ENCODE data around the gene ACSF3.
A peak's percentile ranks its signal among the peaks of the same experiment; 100 is the strongest.

ACSF3 gene

DNA sequence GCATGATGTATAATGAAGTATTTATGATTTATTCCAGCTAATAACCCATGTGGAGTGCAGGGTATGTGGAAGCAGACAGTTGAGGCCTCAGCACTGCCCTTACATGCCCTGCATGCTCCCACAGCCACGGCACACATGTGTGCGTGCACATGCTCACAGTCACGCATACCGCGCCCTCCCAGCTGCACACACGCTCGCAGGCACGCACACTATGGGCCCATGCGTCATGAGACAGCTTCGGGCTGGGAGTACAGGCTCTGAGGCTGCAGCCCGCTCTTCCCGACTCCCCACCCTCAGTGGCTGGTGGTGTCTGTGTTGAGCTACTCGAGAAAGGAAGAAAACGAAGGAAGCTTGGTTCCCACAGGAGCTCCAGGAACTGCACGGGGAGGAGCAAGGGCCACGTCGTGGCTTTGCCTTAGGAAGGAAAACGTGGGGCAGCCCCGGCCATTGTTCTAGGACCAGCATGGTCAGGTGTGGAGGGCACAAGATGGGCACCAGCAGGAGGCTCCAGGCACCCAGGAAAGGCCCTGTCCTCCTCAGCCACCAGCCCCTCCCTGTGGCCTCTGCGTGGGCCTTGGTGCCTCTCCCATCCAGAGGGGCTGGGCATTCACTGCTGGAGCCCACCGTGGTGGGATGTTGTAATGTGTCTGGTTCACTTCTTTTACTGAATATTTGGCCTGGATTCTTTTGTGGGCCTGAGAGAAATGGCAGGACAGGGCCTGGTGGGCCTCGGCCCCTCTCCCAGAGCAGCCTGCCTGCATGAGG is 50.4 kb downstream of the ACSF3 start:
- DNase-seq = no peak

GRCh38 chr16:89144681-89145080 is 51.0 kb downstream of the ACSF3 start:
- DNase-seq = no peak

- DNase-seq = no peak
Measured at GRCh38 chr16:89145406-89146161, 51.9 kb downstream of the ACSF3 start.

- DNase-seq = no peak
Measured at GRCh38 chr16:89146211-89147005, 52.8 kb downstream of the ACSF3 start.

GRCh38 chr16:89147085-89147817 is 53.6 kb downstream of the ACSF3 start:
- no peak for DNase-seq

DNA sequence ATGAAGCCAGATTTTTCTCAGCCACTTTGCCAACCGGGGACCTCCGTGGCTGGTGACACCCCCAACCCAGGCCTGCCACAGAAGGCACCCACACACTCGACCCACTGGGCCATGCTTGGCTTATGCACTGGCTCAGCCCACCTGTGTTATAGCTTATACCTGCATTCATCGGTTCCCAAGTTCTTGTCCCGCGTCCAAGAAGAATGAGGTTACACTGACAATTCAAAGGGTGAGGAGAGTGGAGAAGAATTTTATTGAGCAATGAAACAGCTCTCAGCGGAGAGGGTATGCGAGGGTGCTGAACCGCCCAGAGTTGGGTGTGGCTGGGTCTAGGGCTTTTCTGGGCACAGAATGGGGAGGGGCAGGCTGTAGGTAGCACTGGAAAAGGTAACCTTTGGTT is 55.7 kb downstream of the ACSF3 start:
- no peak for DNase-seq

DNA sequence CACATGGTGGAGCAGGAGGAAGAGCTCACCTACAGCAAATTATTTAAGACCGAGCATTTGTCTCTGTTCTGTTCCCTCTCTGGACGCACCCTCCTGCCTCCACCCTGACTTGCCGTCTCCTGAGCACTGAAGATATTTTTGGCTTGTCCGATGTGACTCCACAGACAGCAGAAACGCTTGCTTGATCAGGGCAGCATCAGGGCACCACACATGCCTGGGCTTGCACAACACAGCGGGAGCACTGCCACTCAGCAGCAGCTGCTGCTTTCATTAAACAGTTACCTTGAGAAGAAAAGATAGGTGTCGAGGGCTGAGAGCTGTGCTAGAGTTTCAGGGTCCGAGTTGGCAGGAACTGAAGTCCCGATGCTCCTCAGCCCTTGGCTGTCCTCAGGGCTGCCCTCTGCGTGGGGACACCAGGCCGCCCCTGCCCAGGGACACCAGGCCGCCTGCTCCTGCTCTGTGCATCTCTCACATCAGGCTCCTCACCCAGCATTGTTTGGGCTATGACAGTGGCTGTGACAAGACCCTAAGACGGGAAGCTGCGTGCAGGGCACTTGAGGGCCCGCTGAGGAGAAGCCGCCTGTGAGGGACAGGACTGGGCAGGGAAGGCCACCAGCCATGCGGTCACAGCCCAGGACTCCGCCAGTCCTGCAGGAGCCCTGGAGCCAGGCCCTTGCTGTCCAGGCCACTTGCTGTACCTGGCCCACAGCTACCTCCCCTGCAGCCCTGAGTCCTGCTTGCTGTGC is 56.6 kb downstream of the ACSF3 start:
- no peak for DNase-seq

DNA sequence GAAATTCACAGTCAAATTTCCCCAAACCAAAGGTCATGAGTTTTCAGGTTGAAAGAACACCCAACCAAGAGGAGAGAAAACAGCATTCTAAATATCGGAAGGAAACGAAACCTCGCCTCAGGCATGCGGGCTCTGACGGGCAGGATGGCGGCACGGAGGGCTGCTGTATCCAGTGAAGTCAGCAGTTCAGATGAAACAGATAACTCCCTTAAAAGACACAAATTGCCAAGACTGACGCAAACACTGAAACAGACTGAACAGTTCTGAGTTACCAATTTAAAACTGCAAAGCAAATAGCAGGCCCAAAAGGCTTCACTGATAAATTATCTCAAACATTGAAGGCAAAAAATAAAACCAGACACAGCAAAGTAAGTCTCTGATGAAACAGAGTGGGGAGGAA is 57.3 kb downstream of the ACSF3 start:
- DNase-seq = no peak

GRCh38 chr16:89152831-89153700 is 59.4 kb downstream of the ACSF3 start:
- DNase-seq = no peak

GRCh38 chr16:89153848-89154271 is 60.2 kb downstream of the ACSF3 start:
- no peak for DNase-seq

- no peak for DNase-seq
Measured at GRCh38 chr16:89154390-89155183, 60.9 kb downstream of the ACSF3 start.

- peak in 12 of 51 donors; percentile 3 to 47 (median 18) for DNase-seq
Measured at GRCh38 chr16:89155184-89155679, 61.6 kb downstream of the ACSF3 start.

DNA sequence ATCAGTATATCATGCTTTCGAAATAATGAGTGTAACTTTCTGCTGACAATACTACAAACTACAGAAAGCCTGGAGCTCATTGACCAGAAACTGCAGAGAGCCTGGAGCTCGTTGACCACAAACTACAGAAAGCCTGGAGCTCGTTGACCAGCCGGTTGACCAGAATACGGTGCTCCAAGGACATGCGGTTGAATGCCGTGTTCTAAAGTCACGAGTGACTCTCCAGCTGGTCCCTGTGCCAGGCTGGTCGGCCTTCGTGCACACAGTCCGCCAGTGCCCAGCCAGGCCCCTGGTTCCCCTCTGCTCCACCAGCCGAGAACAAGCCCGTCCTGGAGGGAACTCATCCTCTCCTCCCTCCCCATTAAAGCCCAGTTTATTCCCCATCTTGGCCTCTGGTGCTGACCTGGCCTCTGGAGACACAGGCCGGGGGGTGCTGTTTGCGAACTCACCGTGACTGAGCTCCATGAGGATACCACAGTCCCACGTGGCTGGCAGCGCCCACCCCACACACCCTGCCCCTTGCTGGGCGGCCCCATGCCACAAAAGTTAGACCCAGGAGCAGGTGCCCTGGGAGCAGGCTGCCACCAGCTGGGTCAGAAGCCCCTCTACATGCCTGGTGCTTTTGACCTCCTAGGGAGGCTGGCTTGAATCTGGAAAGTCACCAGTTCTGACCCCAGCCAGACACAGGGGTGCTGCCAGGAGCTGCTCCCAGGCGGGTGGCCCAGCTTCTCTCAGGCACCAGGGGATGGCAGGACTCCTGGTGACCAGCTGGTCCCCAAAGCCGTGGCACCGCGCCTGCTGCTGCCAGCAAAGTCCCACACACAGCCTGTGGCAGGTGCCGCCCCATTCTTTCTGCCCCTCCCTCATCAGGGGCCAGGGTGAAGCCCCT is 62.4 kb downstream of the ACSF3 start:
- DNase-seq = peak in 2 of 51 donors; percentile 18 to 19

DNA sequence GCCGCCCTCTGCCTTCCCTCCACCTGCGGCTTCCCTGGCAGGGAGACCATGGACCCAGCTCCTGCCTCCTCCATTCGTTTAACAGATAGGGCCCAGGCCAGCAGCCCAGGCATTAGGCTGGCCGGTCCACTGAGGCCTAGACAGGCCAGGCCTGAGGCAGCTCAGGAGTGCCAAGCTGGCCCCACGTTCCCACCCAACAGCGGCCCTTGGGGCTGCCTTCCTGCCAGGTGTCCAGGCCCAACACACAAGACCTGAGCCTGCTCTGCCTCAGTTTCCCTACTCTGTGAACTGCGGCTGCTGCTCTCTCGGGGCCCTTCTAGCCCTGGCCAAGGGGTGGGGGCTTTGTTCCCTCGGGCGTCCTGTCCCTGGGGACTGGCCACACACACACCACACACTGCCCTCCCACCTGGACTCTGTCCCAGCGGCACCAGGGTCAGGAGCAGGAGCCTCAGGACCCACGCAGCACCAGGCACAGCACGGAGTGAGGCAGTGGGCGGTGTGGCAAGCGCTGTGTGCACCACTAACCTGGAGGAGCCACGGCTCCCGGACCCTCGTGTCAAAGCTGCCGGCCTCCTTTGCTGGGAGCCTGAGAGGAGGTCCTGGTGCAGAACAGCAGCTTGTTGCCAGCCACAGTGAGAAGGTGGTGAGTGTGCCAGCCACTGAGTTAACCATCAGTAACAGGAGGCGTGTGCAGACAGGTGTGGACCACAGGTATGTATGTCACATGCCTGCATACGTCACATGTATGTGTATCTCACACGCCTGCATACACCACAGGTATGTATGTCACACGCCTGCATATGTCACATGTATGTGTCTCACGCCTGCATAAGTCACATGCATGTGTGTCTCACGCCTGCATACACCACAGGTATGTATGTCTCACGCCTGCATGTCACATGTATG is 63.3 kb downstream of the ACSF3 start:
- no peak for DNase-seq

- no peak for DNase-seq
Measured at GRCh38 chr16:89157778-89158177, 64.1 kb downstream of the ACSF3 start.

Data from hypothalamus (tissue), 51 donors.